PC-3 (cell line): Measurements from ENCODE around the gene EPB41L4B.

ENCODE experiments used
- EZH2 ChIP-seq: fragments of 300-600 bp; sonication (generic); IDR thresholded peaks from one replicate; pipeline ENCODE4 v1.6.1; 2017; ENCODE audit warnings: antibody characterized with exemption, mild to moderate bottlenecking, low read length; ENCODE audit not compliant: unreplicated experiment
- TF ChIP-seq, protein P1 (sequence below): fragments of 300-600 bp; sonication (generic); conservative IDR thresholded peaks from 2 replicates; pipeline ENCODE4 v1.5.1; 2017; ENCODE audit warnings: antibody characterized with exemption, low read depth, mild to moderate bottlenecking, low read length

DNA sequence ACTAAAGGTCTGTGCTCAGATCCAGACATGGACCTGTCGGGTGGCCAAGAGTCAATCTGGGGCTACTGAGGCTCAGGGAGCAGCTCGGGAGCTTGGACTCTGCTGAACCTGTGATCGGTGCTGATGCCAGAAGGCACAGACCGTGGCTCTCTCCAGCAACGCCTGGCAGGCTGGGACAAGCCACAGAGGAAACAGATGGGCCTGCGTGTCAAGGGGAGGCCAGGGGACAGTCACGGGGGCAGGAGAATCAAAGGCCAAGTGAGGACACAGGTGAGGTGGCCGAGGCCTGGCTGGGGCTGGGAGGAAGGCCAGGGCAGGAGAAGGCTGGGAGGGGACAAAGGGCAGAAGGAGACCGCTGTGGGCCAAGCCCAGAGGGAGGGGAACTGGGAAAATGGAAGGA, 43.4 kb downstream of the EPB41L4B start:
- TF ChIP-seq, protein P1, sequence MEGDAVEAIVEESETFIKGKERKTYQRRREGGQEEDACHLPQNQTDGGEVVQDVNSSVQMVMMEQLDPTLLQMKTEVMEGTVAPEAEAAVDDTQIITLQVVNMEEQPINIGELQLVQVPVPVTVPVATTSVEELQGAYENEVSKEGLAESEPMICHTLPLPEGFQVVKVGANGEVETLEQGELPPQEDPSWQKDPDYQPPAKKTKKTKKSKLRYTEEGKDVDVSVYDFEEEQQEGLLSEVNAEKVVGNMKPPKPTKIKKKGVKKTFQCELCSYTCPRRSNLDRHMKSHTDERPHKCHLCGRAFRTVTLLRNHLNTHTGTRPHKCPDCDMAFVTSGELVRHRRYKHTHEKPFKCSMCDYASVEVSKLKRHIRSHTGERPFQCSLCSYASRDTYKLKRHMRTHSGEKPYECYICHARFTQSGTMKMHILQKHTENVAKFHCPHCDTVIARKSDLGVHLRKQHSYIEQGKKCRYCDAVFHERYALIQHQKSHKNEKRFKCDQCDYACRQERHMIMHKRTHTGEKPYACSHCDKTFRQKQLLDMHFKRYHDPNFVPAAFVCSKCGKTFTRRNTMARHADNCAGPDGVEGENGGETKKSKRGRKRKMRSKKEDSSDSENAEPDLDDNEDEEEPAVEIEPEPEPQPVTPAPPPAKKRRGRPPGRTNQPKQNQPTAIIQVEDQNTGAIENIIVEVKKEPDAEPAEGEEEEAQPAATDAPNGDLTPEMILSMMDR, result no peak
- TF ChIP-seq EZH2, result no peak
